Measurements from ENCODE around the gene GALNT2. TPM values are rescaled to one million over a fixed set of nuclear protein-coding genes. Genes with fewer than 3 reads are reported as not detected.

The GALNT2 gene
- total and polyA plus RNA-seq, 10 of the 15 experiments (the other 5 are each of a cell fraction or from before 2014, with no cell fraction given): 0.52 to 27.7 (median 16.3) TPM

GRCh38 chr1:230231774-230232145 is 164.7 kb downstream of the GALNT2 start (continued):
- no peak for TF ChIP-seq E4F1 (IDR thresholded peaks at IDR 0.05; ENCODE audit: borderline replicate concordance, partially characterized antibody)
- TF ChIP-seq CHD4 (IDR thresholded peaks at IDR 0.05): no peak
- TF ChIP-seq CREB1 (IDR thresholded peaks at IDR 0.05; ENCODE audit: low read depth): no peak
- no peak for TF ChIP-seq ATF7 (IDR thresholded peaks at IDR 0.05; ENCODE audit: low read depth)
- no peak for TF ChIP-seq JUND (IDR thresholded peaks at IDR 0.05; ENCODE audit: low read depth, low read length)

- POLR2A ChIA-PET: no interaction called here
- CTCF ChIA-PET: interaction anchor here (0.7 to 1.0 kb wide), 2 partner anchors 11 kb away, joined by 3 to 5 read pairs; no protein-coding TSS in a partner anchor
- TF ChIP-seq CBX3 (IDR thresholded peaks at IDR 0.05; ENCODE audit: borderline replicate concordance, low read depth) (no peak), MLLT1 (IDR thresholded peaks at IDR 0.05) (no peak), ZNF592 (IDR thresholded peaks at IDR 0.05) (no peak), E2F8 (IDR thresholded peaks at IDR 0.05; ENCODE audit: low read depth, partially characterized antibody) (no peak), CHD2 (IDR thresholded peaks at IDR 0.05; ENCODE audit: borderline replicate concordance, low read depth, low read length) (no peak), STAT1 (conservative IDR thresholded peaks at IDR 0.05) (no peak), HCFC1 (IDR thresholded peaks at IDR 0.05; ENCODE audit: low read length) (no peak), MTA3 (IDR thresholded peaks at IDR 0.05; ENCODE audit: borderline replicate concordance, low read length) (no peak)
These were observed 165.3 kb downstream of the GALNT2 start for GRCh38 chr1:230232371-230232771.

More at GRCh38 chr1:230232371-230232771, 165.3 kb downstream of the GALNT2 start:
- Histone ChIP-seq H3K4me3 (no peak overlapping the region), H3K79me2 (ENCODE audit: control insufficient read depth, insufficient read depth, low read length) (no peaks in the 10 kb centered on the region), H3K9ac (ENCODE audit: control insufficient read depth, insufficient read depth, low read length) (no peak overlapping the region), H3K36me3 (ENCODE audit: control insufficient read depth in 2 of 2, insufficient read depth in 2 of 2, low read length in 1 of 2) (peaks cover 0 to 1% of the 10 kb centered on the region in 2 experiments; a peak in 1 of 4 replicates), H3K9me3 (replicated peaks; ENCODE audit: control insufficient read depth, insufficient read depth, low read length) (no peaks in the 10 kb centered on the region), H3K4me1 (ENCODE audit: control insufficient read depth, insufficient read depth, low read length) (no peaks in the 10 kb centered on the region; the same call in 1 of the 2 replicates), H2AFZ (ENCODE audit: control insufficient read depth, low read depth, low read length) (no peak overlapping the region), H3K27ac (ENCODE audit: control insufficient read depth, insufficient read depth) (no peak overlapping the region), H3K27me3 (replicated peaks in 1 of 2; ENCODE audit: control insufficient read depth in 2 of 2, insufficient read depth in 2 of 2, low read length in 1 of 2) (no peaks in the 10 kb centered on the region), H3K4me2 (ENCODE audit: control insufficient read depth, insufficient read depth) (no peak overlapping the region), H4K20me1 (ENCODE audit: control insufficient read depth, insufficient read depth) (no peaks in the 10 kb centered on the region)
- ATAC-seq: no peak
- no peak for DNase-seq (ENCODE audit: low read depth, low spot score)
- intact Hi-C loops (cut with micrococcal nuclease; ENCODE audit: unreplicated experiment) (no loop called here), in situ Hi-C loops (cut with MboI) (no loop called here)
- FAIRE-seq: no peak
- BruUV-seq (replicated peaks): no TSS peak
- SMC1A ChIA-PET (ENCODE audit: uncharacterized antibody, unreplicated experiment): interaction anchor here (1.2 to 2.0 kb wide), 3 partner anchors 17 to 33 kb away, joined by 3 to 9 read pairs (median 4); no protein-coding TSS in a partner anchor
- WGBS (ENCODE audit: insufficient coverage, insufficient replicate concordance, low lambda C conversion rate, missing lambda C conversion rate): 81% methylated on average over 10 of the region's 10 CpGs
- RAD21 ChIA-PET (ENCODE audit: unreplicated experiment): no interaction called here
